Measurements from ENCODE around the gene OR8A1. TPM values are rescaled to one million over a fixed set of nuclear protein-coding genes. Genes with fewer than 3 reads are reported as not detected.
"Not testable (repeated sequence)": the region's sequence is repeated elsewhere in the genome, so short reads cannot be mapped to it uniquely, and the experiment has no call there.

The OR8A1 gene
- total RNA-seq, 2 donors from 2014 or later = not detected

DNA sequence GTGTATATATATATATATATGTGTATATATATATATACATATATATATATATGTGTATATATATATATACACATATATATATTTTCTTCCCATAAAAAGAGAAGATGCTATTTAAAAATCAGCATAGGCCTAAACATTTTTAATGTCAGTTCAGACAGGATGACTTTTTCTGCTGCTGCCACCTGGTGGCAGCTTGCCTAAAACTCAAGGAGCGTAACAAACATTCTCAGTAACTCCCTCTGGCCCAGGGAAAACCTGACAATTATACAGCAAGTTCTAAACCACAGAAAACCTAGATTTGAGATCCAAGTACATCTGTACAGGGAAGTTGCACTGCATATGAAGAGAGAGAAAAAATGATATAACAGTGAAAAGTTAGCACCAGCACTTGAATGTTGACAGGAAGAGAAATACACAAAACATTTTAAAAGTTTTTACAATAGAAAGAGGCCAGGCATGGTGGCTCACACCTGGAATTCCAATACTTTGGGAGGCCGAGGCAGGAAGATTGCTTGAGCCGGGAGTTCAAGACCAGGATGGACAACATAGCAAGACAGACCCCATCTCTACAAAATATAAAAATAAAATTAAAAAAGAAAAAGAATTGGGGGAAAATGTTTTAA is 16.6 kb downstream of the OR8A1 start:
- peak; percentile 40 for ATAC-seq
- intact Hi-C loops (cut with DNase I, micrococcal nuclease) = loop anchor here in 1 of 2 donors (5.0 to 10.0 kb wide), 2 partner anchors 172 to 514 kb away; no protein-coding TSS in a partner anchor
- DNase-seq = peak in 1 of 2 donors; percentile 74

DNA sequence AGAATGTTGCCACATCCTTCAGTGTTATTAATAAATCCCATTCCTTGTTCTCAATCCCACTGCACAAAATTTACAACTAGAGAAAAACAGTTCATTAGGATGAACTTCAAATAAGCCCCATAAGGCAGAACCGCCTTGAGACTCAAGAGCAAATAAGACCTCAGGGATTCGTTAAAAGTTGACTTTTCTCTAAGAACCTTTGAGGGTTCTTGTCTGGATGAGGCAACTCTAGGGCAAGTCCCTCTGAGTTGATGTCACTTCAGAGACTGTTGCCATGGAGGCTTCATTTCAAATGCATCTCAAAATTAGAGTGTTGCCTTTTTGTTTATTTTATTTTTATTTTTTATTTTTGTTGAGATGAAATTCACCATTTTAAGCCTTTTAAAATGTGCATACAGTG is 21.6 kb downstream of the OR8A1 start:
- intact Hi-C loops (cut with DNase I, micrococcal nuclease) = no loop called here
- DNase-seq (no peak), ATAC-seq (no peak)

DNA sequence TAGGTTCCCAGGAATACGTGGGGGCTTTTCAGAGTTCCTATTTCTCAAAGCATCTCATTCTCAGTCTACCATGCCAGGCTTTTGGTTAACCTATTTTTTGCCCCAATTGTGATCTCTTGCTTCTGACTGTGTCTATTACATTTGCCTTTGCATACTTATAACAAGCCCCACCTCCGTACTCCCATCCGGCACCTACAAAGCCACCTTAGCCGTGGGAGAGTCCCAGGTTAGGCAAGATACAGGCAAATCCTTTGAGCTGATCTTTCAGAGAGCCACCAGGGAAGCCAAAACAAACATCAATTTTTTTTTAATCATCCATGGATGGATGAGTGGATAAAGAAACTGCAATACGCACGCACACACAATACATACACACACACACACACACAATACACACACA is 22.8 kb downstream of the OR8A1 start:
- intact Hi-C loops (cut with DNase I, micrococcal nuclease) = no loop called here
- DNase-seq (no peak), ATAC-seq (no peak)

DNA sequence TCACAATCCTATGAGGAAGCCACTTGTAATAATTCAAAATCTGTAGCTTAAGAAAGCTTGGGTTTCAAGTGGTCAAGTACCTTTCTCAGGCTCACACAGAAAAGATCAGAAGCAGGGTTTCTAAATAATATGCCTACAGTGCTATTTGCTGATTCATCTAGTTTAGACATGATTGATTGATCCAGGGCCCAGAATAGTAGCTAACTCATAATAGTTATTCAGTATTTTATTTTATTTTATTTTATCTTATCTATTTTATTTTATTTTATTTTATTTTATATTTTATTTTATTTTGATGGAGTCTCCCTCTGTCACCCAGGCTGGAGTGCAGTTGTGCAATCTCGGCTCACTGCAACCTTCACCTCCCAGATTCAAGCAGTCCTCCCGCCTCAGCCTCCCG is 25.5 kb downstream of the OR8A1 start:
- intact Hi-C loops (cut with DNase I, micrococcal nuclease) = no loop called here
- DNase-seq (no peak), ATAC-seq (no peak)

DNA sequence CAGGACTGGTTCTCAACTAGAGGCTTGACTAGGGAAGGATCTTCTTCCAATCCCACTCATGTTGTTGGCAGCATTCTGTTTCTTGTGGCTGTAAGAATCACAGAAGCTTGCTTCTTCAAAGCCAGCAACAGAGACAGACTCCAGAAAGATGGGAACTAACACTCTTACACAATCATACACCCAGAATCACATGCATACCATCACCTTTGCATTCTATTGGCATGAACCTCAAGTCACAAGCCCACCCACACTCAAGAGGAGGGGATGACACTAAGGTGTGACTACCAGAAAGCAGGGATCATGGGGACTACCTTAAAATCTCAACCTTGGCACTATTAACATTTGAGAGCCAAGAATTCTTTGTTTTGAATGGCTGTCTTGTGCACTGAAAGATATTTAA is 27.8 kb downstream of the OR8A1 start:
- intact Hi-C loops (cut with DNase I, micrococcal nuclease) = no loop called here
- ATAC-seq (no peak), DNase-seq (no peak)

DNA sequence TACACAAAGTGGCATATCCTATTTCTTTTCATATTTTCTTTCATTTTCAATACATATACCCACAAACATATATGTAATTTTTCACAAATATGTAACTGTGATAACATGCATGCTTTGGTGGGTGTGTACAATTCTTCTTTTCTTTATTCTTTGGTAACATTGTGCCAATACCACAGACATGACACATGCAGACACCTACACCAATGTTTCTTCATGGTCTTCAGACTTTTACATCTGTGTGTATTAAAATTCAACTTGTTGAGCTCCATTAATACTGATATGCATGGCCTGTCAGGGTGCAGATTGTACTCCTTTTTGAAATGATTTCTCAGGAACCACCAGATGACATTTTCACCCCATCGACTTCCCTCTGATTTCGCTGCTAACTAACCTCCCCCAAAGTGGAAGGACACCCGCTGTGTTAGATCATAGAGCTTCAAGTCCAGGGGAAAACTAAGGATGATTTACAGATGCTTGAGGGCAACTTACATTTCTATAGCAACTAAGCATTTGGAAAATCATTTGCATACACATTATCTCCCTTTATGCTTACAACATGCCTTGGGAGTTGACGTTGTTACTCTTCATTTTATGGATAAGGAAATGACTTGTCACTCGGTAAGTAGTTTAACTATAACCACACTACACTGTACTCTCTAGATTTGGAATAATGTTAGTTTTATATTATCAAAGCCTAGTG is 31.0 kb downstream of the OR8A1 start:
- ATAC-seq (no peak), DNase-seq (no peak)
- intact Hi-C loops (cut with DNase I, micrococcal nuclease) = no loop called here

DNA sequence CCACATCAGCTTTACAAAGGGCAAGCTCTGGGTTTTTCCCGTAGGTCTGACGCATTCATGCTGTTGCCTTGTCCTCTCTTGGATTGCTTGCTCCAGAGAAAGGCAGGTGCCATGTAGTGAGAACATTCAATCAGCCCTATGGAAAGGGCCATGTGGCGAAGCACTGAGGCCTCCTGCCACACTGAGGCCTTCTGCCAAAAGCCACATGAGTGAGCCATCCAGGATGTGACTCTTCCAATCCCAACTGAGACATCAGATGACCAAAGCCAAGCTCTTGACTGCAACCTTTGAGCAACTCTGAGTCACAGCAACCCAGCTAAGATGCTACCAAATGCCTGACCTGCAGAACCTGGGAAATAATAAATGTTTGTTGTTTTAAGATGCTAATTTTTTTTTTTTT is 32.4 kb downstream of the OR8A1 start:
- intact Hi-C loops (cut with DNase I, micrococcal nuclease) = no loop called here
- ATAC-seq = no peak
- no peak for DNase-seq

DNA sequence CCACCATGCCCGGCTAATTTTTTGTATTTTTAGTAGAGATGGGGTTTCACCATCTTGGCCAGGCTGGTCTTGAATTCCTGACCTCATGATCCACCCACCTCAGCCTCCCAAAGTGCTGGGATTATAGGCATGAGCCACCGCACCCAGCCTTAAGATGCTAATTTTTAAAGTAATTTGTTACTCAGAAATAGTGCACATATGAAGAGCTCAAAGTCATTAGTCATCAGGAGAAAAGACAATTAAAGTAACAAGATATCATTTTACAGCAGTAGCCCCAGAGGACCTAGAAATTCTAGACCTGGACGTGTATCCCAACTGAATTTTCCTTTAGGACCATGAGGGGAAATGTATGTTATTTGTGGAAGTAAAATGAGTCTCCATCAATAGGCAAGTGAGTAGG is 32.9 kb downstream of the OR8A1 start:
- ATAC-seq; intact Hi-C loops (cut with DNase I, micrococcal nuclease); DNase-seq: not testable (repeated sequence)

DNA sequence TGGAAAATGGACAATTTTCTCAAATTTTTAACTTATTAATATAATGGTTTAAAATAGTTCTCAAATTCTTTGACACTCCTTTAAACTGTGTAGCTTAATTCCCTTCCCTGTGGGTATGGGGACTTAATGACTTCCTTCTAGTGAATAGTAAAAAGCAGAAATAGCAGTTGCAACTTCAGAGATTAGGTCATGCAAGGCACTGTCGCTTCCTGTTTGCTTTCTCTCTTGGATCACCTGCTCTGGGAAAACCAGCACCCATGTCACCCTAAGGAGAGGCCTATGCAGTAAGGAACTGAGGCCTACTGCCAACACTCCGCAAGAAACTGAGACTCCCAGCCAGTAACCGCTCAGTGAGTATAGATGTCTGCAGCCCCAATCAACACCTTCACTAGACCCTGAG is 35.9 kb downstream of the OR8A1 start:
- DNase-seq (peak in 1 of 2 donors; percentile 31), ATAC-seq (peak; percentile 87)
- intact Hi-C loops (cut with DNase I, micrococcal nuclease) = no loop called here

DNA sequence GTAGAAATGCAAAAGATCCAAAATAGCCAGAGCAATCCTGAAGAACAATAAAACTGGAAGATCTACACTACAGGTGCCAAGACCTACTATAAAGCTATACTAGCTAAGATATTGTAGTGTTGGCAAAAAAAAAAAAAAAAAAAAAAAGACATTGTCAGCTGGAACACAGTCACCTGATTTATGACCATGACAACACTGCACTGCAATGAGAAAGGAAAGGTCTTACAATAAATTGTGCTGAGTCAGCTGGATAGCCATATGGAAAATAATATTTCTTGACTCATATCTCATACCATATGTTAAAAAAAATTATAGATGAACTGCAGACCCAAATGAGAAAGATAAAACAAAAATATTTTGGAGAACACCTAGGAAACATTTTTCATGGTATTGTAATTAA is 38.4 kb downstream of the OR8A1 start:
- ATAC-seq (peak; percentile 92), DNase-seq (no peak)
- intact Hi-C loops (cut with DNase I, micrococcal nuclease) = no loop called here

DNA sequence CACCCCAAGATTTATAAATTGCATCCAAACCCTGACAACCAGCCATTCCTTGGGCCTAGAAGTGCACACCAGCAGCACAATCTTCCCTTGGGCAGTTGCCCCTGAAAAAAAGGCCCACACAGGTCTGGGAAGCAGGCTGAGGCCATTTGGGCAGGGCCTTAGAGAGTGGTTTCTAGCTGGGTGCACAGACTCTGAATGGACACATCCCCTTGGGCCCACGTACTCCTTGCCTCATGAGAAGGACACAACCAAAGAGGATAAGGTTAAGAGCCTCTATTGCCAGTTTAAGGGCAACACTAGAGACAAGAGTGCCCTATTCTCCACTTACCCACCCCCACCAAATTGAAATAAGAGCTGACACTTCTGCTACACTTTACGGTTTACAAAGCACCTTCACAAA is 40.5 kb downstream of the OR8A1 start:
- no peak for ATAC-seq
- intact Hi-C loops (cut with DNase I, micrococcal nuclease) = no loop called here
- no peak for DNase-seq

DNA sequence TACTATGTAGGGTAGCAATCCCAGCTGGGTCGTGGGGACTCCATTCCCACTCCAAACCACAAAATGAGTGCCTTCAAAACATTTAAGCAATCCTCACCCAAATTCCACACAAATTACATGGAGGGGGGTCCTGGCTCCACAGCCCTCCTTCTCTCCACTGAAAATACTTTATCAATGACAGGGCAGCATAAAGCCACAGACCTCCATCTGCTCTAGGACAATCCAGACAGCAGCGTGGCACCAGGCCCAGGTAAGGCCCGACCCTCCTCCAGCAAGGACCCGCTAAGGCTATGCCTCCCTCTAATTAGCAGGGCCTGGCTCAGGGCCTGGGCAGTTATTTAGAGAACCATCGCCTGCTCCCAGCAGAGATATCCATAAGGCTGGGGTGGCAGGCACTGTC is 41.3 kb downstream of the OR8A1 start, which contains the start of gene PANX3:
Gene PANX3, plus strand, starts transcription at position 365 of the 400 bp plus-strand sequence. CDS start 129 bp downstream, outside the sequence.
- no peak for DNase-seq
- intact Hi-C loops (cut with DNase I, micrococcal nuclease) = no loop called here
- no peak for ATAC-seq

DNA sequence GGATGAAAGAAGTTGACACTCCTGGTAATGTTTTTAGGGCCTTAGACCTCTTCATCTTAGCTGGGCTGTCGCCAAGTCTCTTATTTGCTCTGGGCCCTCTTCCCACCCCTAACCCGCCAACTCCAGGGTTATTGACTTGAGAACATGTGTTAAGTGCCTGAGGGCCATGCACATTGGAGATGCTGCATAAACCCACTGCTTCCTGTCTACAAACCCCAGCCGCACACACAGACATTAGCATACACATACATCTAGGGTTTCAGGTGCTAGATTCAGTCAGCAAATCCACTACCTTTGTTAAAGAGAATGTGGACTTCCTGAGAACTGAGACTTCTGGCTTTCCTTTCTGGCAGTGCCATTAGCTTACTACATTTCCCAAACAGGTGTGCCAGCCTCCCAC is 42.2 kb downstream of the OR8A1 start:
- ATAC-seq (no peak), DNase-seq (no peak)
- intact Hi-C loops (cut with DNase I, micrococcal nuclease) = no loop called here

DNA sequence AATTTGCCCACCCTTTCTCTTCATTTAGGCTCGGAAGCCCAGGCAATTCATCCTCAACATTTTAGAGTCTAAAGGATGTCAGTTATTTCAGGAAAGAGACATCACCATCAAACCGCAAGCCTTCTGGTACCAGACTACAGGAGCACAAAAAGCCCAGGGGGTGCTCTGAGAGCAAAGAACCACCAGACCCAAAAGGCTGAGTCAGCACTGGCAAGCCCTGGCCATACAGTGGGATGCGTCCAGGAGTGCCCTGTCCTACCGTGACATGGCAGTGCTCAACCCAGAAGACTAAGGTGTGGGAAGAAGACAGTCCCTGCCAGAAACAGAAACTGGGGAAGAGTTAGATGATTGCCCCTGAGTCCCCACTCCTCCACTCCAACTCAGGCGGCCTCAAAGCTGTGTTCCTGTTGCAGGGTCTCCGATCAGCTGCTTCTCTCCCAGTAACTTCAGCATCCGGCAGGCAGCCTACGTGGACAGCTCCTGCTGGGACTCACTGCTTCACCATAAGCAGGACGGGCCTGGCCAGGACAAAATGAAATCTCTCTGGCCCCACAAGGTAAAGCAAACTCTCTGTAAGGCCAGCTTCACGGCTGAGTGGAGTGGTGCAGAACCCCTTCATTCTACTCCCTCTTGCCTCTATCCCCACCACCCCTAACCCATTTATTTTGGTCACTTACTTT is 42.9 kb downstream of the OR8A1 start:
- no peak for DNase-seq
- intact Hi-C loops (cut with DNase I, micrococcal nuclease) = no loop called here
- ATAC-seq = no peak

DNA sequence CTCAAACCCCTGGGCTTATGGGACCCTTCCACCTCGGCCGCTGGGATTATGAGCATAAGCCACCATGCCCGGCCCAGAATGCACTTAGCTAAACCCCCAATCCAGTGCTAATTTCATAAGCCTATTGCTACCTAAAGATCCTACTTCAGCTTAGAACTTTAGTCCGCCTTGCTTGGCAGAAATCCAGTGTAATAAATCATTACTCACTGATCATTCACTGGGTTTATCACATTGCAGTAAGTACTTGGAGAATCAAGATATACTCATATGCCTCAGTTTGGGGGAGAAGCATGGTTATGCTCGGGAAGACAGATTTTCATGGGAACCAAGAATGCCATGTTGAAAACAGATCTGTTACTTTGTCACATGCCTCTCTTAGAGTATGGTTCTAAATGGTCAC is 49.1 kb downstream of the OR8A1 start:
- no peak for DNase-seq
- intact Hi-C loops (cut with DNase I, micrococcal nuclease) = no loop called here
- ATAC-seq = no peak

Other genes with a start within 250 kb of the OR8A1 start
- gene OR8D2, start 249.8 kb upstream of the OR8A1 start, total RNA-seq = not detected
- gene OR8B2, start 185.5 kb upstream of the OR8A1 start, total RNA-seq = not detected
- gene OR8B3, start 171.0 kb upstream of the OR8A1 start, total RNA-seq = not detected
- gene OR8B4, start 145.1 kb upstream of the OR8A1 start, total RNA-seq = not detected
- not detected for gene OR8B8, start 124.3 kb upstream of the OR8A1 start, total RNA-seq
- gene OR8B12, start 26.3 kb upstream of the OR8A1 start, total RNA-seq = not detected
- not detected for gene PANX3, start 41.4 kb downstream of the OR8A1 start, total RNA-seq
- gene TBRG1, start 52.9 kb downstream of the OR8A1 start, total RNA-seq = 10 to 100 TPM; 30.7 to 35.5 TPM
- 100 to 1,000 TPM; 207 to 293 TPM for gene SIAE, start 103.7 kb downstream of the OR8A1 start, total RNA-seq
- gene SPA17, start 103.9 kb downstream of the OR8A1 start, total RNA-seq = 1 to 10 TPM; 7.4 to 8.7 TPM
- 1 to 10 TPM; 1.8 to 2.5 TPM for gene NRGN, start 169.9 kb downstream of the OR8A1 start, total RNA-seq
- 100 to 1,000 TPM; 176 to 228 TPM for gene VSIG2, start 182.3 kb downstream of the OR8A1 start, total RNA-seq
- gene ESAM, start 192.3 kb downstream of the OR8A1 start, total RNA-seq = 1 to 10 TPM; 8.6 to 9.6 TPM
- 1 to 10 TPM; 7.3 to 9.0 TPM for gene MSANTD2, start 230.4 kb downstream of the OR8A1 start, total RNA-seq

Measured in left colon (tissue), 2 donors.